GM04503 (cell line): ENCODE results near the gene FAM228B.
"Not testable (repeated sequence)": the region's sequence is repeated elsewhere in the genome, so short reads cannot be mapped to it uniquely, and the experiment has no call there.

Experiments
- DNase-seq: peaks from one replicate; pipeline ENCODE4 v3.0.0-alpha.2; 2012; ENCODE audit warnings: low read depth

The FAM228B gene

DNA sequence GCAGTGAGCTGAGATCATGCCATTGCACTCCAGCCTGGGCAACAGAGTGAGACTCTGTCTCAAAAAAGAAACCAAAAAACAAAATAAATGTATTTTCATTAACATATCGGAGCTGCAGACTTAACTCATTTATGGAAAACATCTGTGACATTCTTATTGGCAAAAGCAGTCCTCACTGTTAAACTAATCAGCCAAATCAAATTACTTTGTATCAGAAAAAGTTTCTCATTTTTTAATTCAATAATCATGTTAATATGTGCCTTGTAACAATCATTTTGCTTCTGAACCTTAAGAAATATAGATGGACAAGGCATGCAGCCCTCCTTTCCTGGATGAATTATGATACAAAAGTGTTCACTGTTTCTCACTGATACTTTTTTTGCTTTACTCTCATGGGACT, 20.6 kb upstream of the FAM228B start:
- DNase-seq: no peak

DNA sequence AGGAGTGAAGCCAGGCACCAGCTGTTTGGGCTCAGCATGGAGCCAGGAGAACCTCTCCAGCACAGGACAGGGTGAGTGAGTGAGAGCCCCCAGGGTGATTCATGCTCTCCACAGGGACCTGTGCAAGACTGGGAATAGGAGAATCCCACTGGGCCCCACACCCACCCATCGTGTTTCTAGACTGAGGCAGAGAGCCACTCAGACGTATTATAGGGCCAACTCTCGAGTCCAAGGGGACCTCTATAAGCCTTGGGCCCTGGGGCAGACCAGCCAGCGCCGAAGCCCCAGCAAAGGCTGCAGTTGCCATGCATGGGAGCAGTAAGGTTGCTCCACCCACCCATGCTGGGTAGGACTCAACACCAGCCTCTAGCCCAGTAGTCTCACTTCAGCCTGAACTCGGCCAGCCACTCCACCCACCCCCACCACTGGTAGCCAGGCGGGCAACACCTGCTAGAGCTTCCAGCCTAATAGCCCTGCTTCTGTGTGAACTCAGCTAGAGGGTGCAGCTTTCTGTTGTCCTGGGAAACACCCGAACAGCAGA, 19.1 kb upstream of the FAM228B start:
- no peak for DNase-seq

DNA sequence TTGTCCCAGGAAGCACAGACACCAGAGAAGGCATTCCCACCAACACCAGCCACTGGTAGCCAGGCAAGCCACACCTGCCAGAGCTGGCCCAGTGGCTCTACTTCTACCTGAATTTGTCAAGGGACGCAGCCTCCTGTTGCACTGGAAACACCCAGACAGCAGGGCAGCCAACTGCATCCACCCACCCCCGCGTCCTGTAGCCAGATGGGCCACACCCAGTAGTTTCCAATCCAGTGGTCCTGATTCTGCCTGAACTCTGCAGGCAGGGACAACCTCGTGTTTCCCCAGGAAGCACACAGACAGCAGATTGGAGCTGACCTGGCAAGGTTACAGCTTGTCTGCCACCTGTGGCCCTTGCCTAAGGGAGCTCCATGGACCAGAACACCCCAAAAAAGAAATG, 18.4 kb upstream of the FAM228B start:
- no peak for DNase-seq

DNA sequence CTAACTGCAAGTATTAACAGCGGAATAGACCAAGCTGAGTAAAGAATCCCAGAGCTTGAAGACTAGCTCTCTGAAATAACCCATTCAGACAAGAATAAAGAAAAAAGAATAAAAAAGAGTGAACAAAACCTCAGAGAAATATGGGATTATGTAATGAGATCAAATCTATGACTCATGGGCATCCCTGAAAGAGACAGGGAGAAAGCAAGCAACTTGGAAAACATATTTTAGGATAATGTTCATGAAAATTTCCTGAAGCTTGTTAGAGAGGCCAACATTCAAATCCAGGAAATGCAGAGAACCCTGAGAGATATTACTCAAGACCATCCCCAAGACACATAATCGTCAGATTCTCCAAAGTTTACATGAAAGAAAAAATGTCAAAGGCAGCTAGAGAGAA, 17.5 kb upstream of the FAM228B start:
- no peak for DNase-seq

DNA sequence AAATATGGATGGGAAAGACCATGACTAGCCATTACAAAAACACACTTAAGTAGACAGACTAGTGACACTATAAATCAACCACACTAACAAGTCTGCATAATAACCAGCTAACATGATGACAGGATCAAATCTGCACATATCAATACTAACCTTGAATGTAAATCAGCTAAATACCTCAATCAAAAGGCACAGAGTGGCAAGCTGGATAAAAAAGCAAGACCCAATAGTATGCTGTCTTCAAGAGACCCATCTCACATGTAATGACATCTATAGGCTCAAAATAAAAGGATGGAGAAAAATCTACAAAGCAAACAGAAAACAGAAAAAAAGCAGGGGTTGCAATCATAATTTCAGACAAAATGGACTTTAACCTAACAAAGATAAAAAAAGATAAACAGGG, 16.5 kb upstream of the FAM228B start:
- DNase-seq: no peak

DNA sequence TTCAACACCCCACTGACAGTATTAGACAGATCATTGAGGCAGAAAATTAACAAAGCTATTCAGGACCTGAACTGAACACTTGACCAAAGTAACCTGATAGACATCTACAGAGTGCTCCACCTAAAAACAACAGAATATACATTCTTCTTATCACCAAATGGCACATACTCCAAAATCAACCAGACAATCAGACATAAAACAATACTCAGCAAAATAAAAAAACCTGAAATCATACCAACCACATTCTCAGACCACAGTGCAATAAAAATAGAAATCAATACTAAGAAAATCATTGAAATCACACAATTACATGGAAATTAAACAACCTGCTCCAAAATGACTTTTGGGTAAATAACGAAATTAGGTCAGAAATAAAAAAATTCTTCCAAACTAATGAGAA, 15.9 kb upstream of the FAM228B start:
- DNase-seq: no peak

DNA sequence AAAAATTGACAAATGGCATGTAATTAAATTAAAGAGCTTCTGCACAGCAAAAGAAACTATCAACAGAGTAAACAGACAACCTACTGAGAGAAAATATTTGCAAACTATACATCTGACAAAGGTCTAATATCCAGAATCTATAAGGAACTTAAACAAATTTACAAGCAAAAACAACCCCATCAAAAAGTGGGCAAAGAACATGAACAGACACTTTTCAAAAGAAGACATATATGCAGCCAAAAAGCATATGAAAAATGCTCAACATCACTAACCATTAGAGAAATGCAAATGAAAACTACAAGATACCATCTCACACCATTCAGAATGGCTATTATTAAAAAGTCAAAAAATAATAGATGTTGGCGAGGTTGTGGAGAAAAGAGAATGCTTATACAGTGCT, 13.8 kb upstream of the FAM228B start:
- DNase-seq: not testable (repeated sequence)

DNA sequence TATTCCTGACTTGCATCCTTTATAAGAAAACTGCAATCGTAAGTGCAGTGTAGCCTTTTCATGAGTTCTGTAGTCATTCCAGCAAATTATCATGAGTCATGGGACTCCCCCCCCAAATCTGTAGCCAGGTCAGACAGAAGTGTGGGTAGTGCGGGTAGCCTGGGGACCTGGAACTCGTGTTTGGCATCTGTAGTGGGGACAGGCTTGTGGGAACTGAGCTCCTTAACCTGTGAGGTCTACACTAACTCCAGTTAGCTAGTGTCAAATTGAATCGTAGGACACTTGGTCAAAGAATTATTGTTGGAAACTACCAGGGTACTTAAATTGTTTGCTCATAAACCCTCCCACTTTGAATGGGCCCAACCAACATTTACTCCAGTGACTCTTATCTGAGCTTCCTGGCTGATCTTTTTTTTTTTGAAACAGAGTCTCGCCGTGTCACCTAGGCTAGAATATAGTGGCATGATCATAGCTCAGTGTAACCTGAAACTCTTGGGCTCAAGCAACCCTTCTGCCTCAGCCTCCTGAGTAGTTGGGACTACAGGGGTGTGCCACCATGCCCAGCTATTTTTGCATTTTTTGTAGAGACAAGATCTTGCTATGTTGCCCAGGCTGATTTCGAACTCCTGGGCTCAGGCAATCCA, 12.5 kb upstream of the FAM228B start:
- DNase-seq: no peak

DNA sequence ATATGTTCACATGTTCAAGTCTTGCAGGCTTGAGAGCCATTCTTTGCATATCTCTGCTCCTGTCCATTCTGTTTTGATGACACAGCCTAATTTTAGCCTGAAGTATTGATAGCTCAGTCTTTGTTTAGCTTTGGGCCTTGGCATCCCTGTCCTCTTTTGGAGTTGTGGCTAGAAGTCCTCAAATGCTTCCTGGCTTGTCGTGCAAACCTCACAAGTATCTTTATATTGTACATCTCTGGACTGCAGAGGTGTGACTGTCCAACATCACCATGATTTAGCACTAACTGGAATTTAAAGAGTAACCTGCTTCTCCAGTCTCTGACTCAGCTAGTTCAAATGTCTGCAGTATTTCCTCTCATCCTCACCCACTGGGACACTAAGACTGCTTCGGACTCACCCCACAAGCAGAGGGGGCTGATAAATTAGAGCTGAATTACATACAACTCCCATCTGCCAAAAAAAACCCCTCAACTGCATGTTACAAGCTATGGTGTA, 11.8 kb upstream of the FAM228B start:
- no peak for DNase-seq

DNA sequence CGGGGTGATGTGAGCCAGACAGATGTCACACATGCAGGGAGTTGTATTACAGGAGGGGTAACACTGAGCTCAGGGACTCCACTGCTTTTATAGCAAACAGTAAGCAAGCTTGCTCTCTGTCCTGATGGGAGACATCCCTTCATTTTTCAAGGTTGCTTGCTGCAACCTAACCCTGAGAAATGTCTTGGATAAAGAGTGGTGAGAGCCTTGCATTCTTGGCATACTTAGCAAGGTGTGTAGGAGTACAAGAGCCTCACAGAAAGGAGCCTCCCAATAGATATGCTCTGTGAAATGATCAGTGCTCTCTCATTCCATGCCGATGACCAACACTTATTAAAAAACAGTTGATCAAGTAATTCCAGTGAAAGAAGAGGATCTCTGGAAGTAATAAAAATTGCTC, 8.2 kb upstream of the FAM228B start:
- peak; percentile 11 for DNase-seq

DNA sequence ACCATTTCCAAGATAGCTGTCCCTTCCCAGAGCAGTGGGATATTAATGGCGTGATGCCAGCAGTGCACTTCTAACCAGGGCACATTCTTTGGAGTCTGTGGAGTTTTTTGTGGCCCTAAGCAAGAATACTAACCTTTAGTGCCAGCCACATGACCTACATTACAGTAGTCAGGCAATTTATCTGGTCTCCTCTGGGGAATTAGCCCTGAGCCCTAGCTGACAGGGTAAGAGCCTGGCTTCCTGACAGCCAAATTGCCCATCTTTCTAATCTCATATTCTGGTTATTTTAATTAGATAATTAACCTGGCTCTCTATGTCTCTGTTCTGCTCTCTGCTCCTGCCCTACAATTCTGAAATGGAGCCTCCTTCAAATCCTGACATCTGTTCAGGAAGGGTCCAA, 5.4 kb upstream of the FAM228B start:
- DNase-seq: no peak

DNA sequence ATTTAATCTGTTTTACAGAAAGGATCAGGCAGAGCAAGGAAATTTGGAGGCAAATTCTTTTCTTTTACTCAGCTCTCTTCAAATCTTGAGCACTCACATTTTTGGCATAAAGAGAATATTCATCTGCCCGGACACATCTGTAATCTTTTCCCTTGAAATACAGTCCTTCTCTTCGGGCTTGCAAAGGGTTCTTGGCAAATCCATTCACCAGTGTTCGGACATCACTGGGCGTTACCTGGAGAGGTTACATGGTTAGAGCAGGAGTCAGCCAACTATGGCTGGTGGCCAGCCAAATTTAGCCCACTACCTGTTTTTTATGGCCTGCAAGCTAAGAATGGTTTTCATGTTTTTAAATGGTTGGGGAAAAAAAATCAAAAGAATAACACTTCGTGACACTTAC, 2.2 kb upstream of the FAM228B start:
- no peak for DNase-seq

DNA sequence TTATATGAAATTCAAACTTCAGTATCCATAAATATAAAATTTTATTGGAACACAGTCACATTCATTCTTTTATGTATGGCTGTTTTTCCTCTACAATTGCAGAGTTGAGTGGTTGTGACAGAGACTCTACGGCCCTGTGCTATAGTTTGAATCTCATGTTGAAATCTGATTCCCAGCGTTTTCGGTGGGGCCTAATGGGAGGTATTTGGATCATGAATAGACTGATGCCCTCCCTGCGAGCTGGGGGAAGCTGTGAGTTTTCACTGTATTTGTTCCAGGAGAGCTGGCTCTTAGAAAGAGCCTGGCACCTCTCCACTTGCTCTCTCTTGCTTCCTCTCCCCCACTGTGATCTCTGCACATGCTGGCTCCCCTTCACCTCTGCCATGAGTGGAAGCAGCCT, 1.8 kb upstream of the FAM228B start:
- DNase-seq: no peak

DNA sequence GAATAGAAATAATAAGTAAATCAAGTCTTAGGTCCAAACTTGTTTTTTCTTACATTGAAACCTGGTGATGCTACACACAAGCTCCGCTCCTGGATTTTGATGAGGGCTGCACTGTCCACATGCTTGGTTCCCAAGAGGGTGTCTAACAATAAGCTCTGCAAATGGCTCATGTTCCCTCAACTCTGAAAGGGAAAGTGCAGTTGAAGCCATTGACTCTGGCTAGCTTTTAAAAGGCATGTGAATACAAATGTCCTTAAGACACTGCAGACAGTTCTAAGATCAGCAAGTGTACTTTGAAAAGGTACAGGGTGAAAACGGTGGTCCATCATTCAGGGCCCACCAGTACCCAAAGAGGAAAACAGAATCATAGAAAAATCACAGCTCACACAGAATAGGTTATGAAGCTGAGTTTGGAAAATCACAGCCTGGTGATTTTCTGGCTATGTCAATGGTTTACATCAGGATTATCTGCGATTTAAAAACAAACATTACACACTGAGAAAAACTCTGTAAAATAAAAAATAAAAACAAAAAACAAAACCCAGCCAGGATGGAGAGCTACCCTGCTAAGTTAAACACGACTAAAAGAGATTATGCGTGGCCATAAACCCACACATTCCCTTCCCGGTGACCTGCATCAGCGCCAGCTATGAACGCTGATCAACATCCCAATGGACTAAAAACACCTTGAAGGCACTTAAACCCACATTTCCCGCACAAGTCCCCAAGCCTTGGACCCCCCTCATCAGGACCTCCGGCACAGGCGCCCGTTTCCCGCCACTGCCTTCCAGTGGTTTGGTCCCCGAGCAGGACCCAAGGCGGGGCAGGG, 689 bp upstream of the FAM228B start:
- DNase-seq: no peak

DNA sequence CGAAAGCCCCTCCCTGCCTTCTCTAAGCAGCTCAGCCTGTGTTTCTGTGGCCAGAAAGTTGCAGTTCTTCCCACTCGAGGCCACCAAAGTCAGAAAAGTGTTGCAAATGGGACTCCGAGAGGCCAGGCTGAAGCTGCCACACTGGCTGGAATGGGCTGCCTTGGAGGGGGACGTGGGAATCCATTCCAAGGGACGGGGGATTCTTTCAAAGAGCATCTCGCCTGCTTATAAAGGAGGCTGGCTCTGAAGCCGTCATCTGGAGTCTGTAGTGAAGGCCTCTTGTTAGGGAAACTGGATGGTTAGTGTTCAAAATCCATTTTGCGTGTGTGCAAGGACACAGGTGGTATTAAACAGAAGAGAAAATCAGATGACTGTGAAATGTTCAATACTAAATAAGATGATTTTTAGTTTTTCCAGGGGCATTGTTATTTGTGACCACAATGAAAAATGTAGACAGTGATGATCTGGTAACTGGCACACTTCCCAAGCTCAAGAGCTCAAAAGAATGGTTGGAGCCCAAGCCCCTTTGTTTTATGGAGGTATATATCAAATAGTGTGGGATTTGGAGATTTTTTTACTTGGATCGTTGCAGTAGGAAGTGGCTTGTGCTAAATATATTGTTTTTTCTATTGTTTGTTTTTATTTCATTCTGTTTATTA, 782 bp downstream of the FAM228B start:
- peak; percentile 23 for DNase-seq

DNA sequence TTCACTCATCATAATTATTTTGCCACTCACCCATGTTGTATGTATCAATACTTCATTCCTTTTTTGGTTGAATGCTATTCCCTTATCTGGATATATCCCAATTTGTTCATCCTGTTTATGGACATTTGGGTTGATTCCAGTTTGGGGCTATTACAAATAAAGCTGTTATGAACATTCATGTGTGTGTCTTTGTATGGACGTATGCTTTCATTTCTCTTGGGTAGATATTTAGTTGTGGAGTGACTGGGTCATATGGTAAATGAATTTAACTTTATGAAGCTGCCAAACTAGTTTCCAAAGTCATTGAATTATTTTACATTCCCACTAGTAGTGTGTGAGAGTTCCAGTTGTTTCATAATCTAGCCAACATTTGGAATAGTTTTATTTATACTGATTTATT, 2.7 kb downstream of the FAM228B start:
- no peak for DNase-seq

DNA sequence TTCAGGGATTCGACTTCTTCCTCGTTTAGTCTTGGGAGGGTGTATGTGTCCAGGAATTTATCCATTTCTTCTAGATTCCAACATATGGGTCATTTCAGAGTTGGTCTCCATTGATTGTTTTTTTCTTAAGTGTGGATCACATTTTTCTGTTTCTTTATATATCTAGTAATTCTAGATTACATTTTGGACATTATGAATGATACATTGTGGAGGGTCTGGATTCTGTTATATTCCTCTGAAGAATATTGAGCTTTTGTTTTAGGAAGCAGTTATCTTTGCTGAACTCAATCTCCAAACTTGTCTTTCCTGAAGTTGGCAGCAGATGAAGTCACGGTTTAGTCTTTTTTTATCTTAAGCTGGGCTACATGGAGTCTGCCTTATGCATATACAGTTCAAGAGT, 9.3 kb downstream of the FAM228B start:
- DNase-seq: no peak

DNA sequence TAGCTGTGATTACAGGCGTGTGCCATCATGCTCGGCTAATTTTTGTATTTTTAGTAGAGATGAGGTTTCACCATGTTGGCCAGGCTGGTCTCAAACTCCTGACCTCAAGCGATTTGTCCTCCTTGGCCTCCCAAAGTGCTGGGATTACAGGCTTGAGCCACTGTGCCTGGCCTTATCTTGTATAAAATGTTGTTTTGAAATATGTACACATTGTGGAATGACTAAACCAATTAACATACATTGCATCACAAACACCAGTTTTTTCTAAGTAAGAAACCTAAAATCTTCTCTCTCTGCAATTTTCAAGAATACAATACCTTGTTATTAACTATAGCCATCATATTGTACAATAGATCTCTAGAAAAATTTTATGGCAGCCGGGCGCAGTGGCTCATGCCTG, 17.0 kb downstream of the FAM228B start:
- not testable (repeated sequence) for DNase-seq

DNA sequence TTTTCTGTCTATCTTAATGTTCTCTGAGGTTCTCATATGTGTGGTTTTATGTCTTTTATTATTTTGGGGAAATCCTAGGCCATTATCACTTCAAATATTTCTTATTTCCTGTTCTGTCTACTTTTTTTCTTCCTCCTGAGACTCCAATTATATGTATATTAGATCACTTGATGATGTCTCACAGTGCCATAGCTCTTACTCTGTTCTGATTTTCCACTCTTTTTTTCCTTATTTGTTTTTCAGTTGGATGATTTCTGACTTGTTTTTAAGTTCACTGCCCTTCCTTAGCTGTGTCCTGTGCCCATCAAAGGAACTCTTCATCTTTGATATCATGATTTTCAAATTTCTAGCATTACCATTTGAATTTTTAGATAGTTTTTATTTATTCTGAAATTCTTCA, 24.1 kb downstream of the FAM228B start:
- DNase-seq: no peak

DNA sequence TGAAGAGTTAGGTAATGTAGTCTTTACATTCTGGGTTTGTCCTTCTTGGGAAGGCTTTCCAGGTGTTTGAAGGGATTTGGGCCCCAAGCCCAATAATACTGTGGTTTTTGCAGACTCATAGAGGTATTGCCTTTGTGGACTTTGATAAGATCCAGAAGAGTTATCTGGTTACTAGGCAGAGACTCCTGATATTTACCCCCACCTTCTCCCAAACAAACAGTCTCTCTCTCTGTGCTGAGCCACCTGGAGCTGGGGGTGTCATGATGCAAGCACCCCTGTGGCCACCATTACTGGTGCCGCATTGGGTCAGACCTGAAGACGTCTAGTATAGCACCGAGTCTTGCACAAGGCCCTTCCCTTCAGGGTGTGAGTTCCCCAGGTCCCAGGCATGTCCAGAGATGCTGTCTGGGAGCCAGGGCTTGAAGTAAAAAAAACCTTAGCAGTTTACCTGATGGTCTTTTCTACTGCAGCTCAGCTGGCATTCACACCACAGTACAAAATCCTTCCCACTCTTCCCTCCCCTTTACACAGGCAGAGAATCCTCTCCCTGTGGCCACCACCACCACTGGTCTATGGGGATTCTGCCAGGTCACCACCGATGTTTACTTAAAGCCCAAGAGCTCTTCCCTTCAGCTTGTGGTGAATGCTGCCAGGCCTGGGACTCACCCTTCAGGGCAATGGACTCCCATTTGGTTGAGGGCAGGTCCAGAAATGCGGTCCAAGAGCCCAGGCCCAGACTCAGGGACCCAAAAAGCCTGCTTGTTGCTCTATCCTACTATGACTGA, 29.3 kb downstream of the FAM228B start:
- DNase-seq: no peak

DNA sequence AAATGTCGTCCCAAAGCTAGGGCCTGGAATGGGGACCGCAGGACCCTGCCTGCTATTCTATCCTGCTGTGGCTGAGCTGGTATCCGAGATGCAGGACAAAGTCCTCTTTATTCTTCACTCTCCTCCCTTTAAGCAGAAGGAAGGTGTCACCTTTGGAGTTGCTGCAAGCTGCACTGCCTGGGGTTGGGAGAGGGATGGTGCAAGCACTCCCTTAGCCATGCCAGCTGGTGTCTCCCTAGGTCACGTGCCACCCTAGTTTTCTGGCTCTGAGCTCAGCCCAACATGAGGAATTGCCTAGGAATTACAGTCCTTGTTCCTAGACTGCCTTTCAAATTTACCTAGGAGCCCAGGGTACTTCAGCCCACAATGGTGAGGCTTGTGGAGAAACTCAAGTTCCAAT, 30.2 kb downstream of the FAM228B start:
- no peak for DNase-seq

DNA sequence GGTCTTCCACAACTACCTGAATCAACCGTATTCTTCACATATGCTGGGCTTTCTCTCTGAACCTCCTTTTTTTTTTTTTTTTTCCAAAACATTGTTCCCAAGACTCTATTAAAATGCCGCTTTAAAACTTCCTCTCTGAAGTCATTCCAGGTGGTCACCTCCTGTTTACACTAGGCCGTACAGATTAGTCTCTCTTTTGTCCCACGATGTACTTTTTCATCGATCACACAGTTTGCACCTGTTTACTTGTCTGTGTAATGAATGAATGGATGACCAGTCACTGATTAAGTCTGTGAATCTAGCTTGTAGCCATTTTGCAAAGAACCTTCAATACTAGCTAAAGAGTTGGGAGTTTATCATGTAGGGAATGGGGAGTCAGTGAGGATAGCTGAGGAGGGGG, 34.9 kb downstream of the FAM228B start:
- no peak for DNase-seq
